Measurements from ENCODE around the gene TGM2.
"Not testable (repeated sequence)": the region's sequence is repeated elsewhere in the genome, so short reads cannot be mapped to it uniquely, and the experiment has no call there.

Gene TGM2

GRCh38 chr20:38107916-38108315 lies 57.2 kb downstream of the TGM2 start:
- no CpG with 5 or more reads among the region's 7 CpGs for WGBS (ENCODE audit: extremely low coverage, insufficient coverage, insufficient read length)

GRCh38 chr20:38107386-38107785 lies 57.7 kb downstream of the TGM2 start:
- whole genome bisulfite sequencing (ENCODE audit: extremely low coverage, insufficient coverage, insufficient read length), result no CpG with 5 or more reads among the region's 1 CpG

More at GRCh38 chr20:38107916-38108315, 57.2 kb downstream of the TGM2 start:
- Histone ChIP-seq H2BK120ac (ENCODE audit: insufficient read depth, low read length, poor library complexity) (peak overlapping the region; percentile 78), H3K27ac (ENCODE audit: low read depth, low read length) (peak overlapping the region; percentile 24), H3K4me1 (ENCODE audit: control insufficient read depth in 1 of 2, insufficient read depth in 2 of 2, low read length in 2 of 2) (peaks cover 23 to 29% of the 10 kb centered on the region in 2 experiments), H2BK5ac (ENCODE audit: low read depth, low read length, poor library complexity) (peak overlapping the region; percentile 55), H3K79me1 (ENCODE audit: low read length) (peaks cover 47% of the 10 kb centered on the region), H3K18ac (ENCODE audit: low read length) (peak overlapping the region; percentile 81), H4K91ac (ENCODE audit: low read depth, low read length) (peak overlapping the region; percentile 75), H2BK12ac (ENCODE audit: low read length) (peak overlapping the region; percentile 80)
- H3K27me3 ChIP-seq (ENCODE audit: insufficient read depth, low read length); H4K12ac ChIP-seq (ENCODE audit: low read depth, low read length); H3K4ac ChIP-seq (ENCODE audit: low read depth, low read length); H3K4me3 ChIP-seq (ENCODE audit: low read depth, low read length); H3K9me3 ChIP-seq (ENCODE audit: insufficient read depth, low read depth, low read length); H3K9ac ChIP-seq (ENCODE audit: low read length); H3K79me2 ChIP-seq (ENCODE audit: control insufficient read depth, insufficient read depth, low read length, poor library complexity); H2AK5ac ChIP-seq (ENCODE audit: low read length); H3K4me2 ChIP-seq (ENCODE audit: low read length); H3K23ac ChIP-seq (ENCODE audit: low read length); H4K8ac ChIP-seq (ENCODE audit: low read depth, low read length); DNase-seq; H3K14ac ChIP-seq (ENCODE audit: low read length); H3K36me3 ChIP-seq (ENCODE audit: control insufficient read depth in 1 of 2, insufficient read depth in 2 of 2, low read length in 2 of 2); H2AFZ ChIP-seq (ENCODE audit: insufficient read depth, low read length, poor library complexity): not testable (repeated sequence)

GRCh38 chr20:38106461-38106860 lies 58.6 kb downstream of the TGM2 start:
- Histone ChIP-seq H2AFZ (ENCODE audit: insufficient read depth, low read length, poor library complexity) (no peak overlapping the region), H3K9me3 (ENCODE audit: insufficient read depth, low read depth, low read length) (no peaks in the 10 kb centered on the region), H3K18ac (ENCODE audit: low read length) (peak overlapping the region; percentile 21), H3K27me3 (ENCODE audit: insufficient read depth, low read length) (no peaks in the 10 kb centered on the region), H4K12ac (ENCODE audit: low read depth, low read length) (no peak overlapping the region), H3K4ac (ENCODE audit: low read depth, low read length) (no peak overlapping the region), H3K79me2 (ENCODE audit: control insufficient read depth, insufficient read depth, low read length, poor library complexity) (peaks cover 6% of the 10 kb centered on the region), H3K36me3 (ENCODE audit: control insufficient read depth in 1 of 2, insufficient read depth in 2 of 2, low read length in 2 of 2) (no peaks in the 10 kb centered on the region), H2BK5ac (ENCODE audit: low read depth, low read length, poor library complexity) (peak overlapping the region; percentile 39), H2BK12ac (ENCODE audit: low read length) (peak overlapping the region; percentile 89), H3K14ac (ENCODE audit: low read length) (peak overlapping the region; percentile 57), H3K23ac (ENCODE audit: low read length) (peak overlapping the region; percentile 44), H3K4me2 (ENCODE audit: low read length) (no peak overlapping the region), H3K9ac (ENCODE audit: low read length) (no peak overlapping the region), H4K8ac (ENCODE audit: low read depth, low read length) (no peak overlapping the region), H3K4me3 (ENCODE audit: low read depth, low read length) (no peak overlapping the region), H3K4me1 (ENCODE audit: control insufficient read depth in 1 of 2, insufficient read depth in 2 of 2, low read length in 2 of 2) (peaks cover 21 to 26% of the 10 kb centered on the region in 2 experiments), H3K79me1 (ENCODE audit: low read length) (peaks cover 40% of the 10 kb centered on the region), H2AK5ac (ENCODE audit: low read length) (peak overlapping the region; percentile 95), H4K91ac (ENCODE audit: low read depth, low read length) (peak overlapping the region; percentile 79), H2BK120ac (ENCODE audit: insufficient read depth, low read length, poor library complexity) (peak overlapping the region; percentile 15), H3K27ac (ENCODE audit: low read depth, low read length) (no peak overlapping the region)
- WGBS (ENCODE audit: extremely low coverage, insufficient coverage, insufficient read length), result no CpG with 5 or more reads among the region's 5 CpGs
- peak in 1 of 2 donors; percentile 12 for DNase-seq

More at GRCh38 chr20:38107386-38107785, 57.7 kb downstream of the TGM2 start:
- H2BK5ac ChIP-seq (ENCODE audit: low read depth, low read length, poor library complexity); H2AK5ac ChIP-seq (ENCODE audit: low read length); H4K91ac ChIP-seq (ENCODE audit: low read depth, low read length); H3K4me2 ChIP-seq (ENCODE audit: low read length); H3K4ac ChIP-seq (ENCODE audit: low read depth, low read length); DNase-seq; H3K18ac ChIP-seq (ENCODE audit: low read length); H2AFZ ChIP-seq (ENCODE audit: insufficient read depth, low read length, poor library complexity); H3K27ac ChIP-seq (ENCODE audit: low read depth, low read length); H4K12ac ChIP-seq (ENCODE audit: low read depth, low read length); H3K9ac ChIP-seq (ENCODE audit: low read length); H3K27me3 ChIP-seq (ENCODE audit: insufficient read depth, low read length); H2BK120ac ChIP-seq (ENCODE audit: insufficient read depth, low read length, poor library complexity); H3K36me3 ChIP-seq (ENCODE audit: control insufficient read depth in 1 of 2, insufficient read depth in 2 of 2, low read length in 2 of 2); H4K8ac ChIP-seq (ENCODE audit: low read depth, low read length); H3K79me2 ChIP-seq (ENCODE audit: control insufficient read depth, insufficient read depth, low read length, poor library complexity); H3K4me3 ChIP-seq (ENCODE audit: low read depth, low read length); H2BK12ac ChIP-seq (ENCODE audit: low read length); H3K23ac ChIP-seq (ENCODE audit: low read length); H3K14ac ChIP-seq (ENCODE audit: low read length); H3K9me3 ChIP-seq (ENCODE audit: insufficient read depth, low read depth, low read length): not testable (repeated sequence)
- H3K79me1 ChIP-seq (ENCODE audit: low read length), result peaks cover 46% of the 10 kb centered on the region
- peaks cover 23 to 29% of the 10 kb centered on the region in 2 experiments for H3K4me1 ChIP-seq (ENCODE audit: control insufficient read depth in 1 of 2, insufficient read depth in 2 of 2, low read length in 2 of 2)

GRCh38 chr20:38104285-38104684 lies 60.8 kb downstream of the TGM2 start:
- Histone ChIP-seq H3K27ac (ENCODE audit: low read depth, low read length) (no peak overlapping the region), H2AFZ (ENCODE audit: insufficient read depth, low read length, poor library complexity) (no peak overlapping the region), H3K4me2 (ENCODE audit: low read length) (no peak overlapping the region), H3K9ac (ENCODE audit: low read length) (no peak overlapping the region), H4K91ac (ENCODE audit: low read depth, low read length) (no peak overlapping the region), H2BK12ac (ENCODE audit: low read length) (no peak overlapping the region), H4K8ac (ENCODE audit: low read depth, low read length) (no peak overlapping the region), H3K4me1 (ENCODE audit: control insufficient read depth in 1 of 2, insufficient read depth in 2 of 2, low read length in 2 of 2) (peaks cover 8 to 11% of the 10 kb centered on the region in 2 experiments), H3K79me2 (ENCODE audit: control insufficient read depth, insufficient read depth, low read length, poor library complexity) (no peaks in the 10 kb centered on the region), H3K4ac (ENCODE audit: low read depth, low read length) (no peak overlapping the region), H3K27me3 (ENCODE audit: insufficient read depth, low read length) (no peaks in the 10 kb centered on the region), H2AK5ac (ENCODE audit: low read length) (no peak overlapping the region), H3K9me3 (ENCODE audit: insufficient read depth, low read depth, low read length) (no peaks in the 10 kb centered on the region), H3K4me3 (ENCODE audit: low read depth, low read length) (no peak overlapping the region), H3K14ac (ENCODE audit: low read length) (no peak overlapping the region), H3K36me3 (ENCODE audit: control insufficient read depth in 1 of 2, insufficient read depth in 2 of 2, low read length in 2 of 2) (no peaks in the 10 kb centered on the region), H3K79me1 (ENCODE audit: low read length) (peaks cover 25% of the 10 kb centered on the region), H4K12ac (ENCODE audit: low read depth, low read length) (no peak overlapping the region), H2BK120ac (ENCODE audit: insufficient read depth, low read length, poor library complexity) (no peak overlapping the region), H3K18ac (ENCODE audit: low read length) (no peak overlapping the region), H2BK5ac (ENCODE audit: low read depth, low read length, poor library complexity) (no peak overlapping the region), H3K23ac (ENCODE audit: low read length) (no peak overlapping the region)
- no CpG with 5 or more reads among the region's 1 CpG for WGBS (ENCODE audit: extremely low coverage, insufficient coverage, insufficient read length)
- no peak for DNase-seq

Data from trophoblast cell (in vitro differentiated cells and primary cell).